GM12873 (cell line): ENCODE results near the gene GPANK1.
A peak's percentile ranks its signal among the peaks of the same experiment; 100 is the strongest.

Experiments used
- CTCF ChIP-seq: IDR thresholded peaks from 2 replicates; pipeline ENCODE4 v1.5.1; 2012; ENCODE audit warnings: low read depth, mild to moderate bottlenecking, moderate library complexity, low read length, control low read depth; ENCODE audit not compliant: insufficient read depth; ENCODE audit errors: missing control alignments

Gene GPANK1

GRCh38 chr6:31664790-31665500, at the start of gene GPANK1:
GPANK1 (minus strand) TSS chr6:31664997; CDS start chr6:31664478, 519 bp downstream.
- no peak for TF ChIP-seq CTCF

DNA sequence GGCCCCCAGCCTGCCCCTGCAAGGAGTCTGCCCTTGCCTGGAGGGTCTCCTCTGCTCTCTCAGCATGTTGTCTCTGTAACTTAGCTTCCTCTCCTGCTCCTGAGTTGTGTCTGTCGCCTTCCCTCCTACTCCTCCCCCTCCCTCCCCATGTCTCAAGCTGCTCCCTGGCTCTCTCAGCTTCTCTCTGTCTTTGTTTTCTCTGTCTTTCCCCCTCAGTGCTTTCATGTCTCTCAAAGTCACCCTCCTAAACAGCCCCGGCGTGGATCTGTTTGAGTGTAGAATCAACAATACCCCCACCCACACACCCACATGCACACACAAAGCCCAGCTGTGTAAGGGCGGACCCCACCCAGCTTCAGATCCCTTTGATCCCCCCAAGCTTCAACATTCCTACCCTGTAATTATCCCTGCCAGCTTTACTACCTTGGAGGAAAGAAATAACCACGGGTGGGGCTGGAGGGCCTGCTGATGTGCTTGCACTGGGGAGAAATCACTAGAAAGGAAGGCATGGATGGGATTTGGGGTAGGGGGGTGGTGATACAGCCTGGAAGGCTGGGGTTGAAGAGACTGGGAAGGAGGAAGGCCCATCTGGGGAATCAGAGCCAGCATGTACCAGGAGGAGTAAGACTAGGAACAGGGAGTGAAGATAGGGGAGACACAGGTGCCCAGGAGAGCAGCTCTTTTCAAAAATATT, 49.3 kb upstream of the GPANK1 start:
- TF ChIP-seq CTCF = no peak

DNA sequence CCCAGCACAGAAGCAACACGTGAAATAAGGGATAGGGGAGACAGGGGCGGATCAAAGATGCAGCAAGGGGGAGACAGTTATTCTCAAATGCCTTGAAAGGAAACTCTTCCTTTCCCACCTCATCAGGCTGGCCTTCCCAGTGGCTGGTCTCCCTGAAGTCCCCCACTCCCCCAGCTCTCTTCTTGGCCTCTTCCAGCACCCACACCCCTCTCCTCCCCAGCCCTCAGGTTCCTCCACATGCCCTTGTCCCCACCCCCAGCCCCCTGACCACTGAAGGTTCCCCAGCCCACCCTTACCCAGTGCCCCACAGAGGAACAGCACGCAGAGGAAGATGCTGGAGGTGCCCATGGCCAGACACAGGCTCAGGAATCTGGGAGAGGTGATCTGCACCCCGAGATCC, 48.7 kb upstream of the GPANK1 start:
- no peak for TF ChIP-seq CTCF

DNA sequence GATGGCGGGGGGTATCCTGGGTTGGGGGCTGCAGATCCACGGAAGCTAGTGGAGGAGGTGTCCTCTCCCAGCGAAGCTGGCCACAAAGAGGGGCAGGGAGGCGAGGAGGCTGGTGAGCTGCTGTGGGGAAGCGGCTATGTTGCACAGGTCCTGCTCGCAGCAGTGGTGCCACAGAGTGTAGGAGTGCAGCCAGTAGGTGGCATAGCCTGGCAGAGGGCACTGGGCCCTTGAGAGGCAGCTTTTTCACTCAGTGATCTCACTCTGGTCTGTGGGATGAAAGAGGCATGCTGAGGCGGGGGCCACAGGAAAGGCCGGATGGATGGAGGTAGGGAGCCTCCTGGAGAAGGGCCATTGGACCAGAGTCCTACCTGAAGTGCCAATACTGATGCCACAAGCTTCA, 47.5 kb upstream of the GPANK1 start:
- TF ChIP-seq CTCF = peak; percentile 32

- no peak for TF ChIP-seq CTCF
Measured at GRCh38 chr6:31711233-31711632, 46.4 kb upstream of the GPANK1 start.

GRCh38 chr6:31710523-31711219, 45.9 kb upstream of the GPANK1 start:
- TF ChIP-seq CTCF = no peak

- TF ChIP-seq CTCF = no peak
Measured at GRCh38 chr6:31708224-31708623, 43.4 kb upstream of the GPANK1 start.
